HepG2 (cell line): ENCODE results near the gene CARMIL3. TPM values are rescaled to one million over a fixed set of nuclear protein-coding genes. Genes with fewer than 3 reads are reported as not detected.

Experiments
- EP300 ChIP-seq, 3 experiments: sonication (generic) in 1 of 3; formaldehyde crosslinking in 1 of 3; IDR thresholded peaks; 2 replicates each; pipeline versions ENCODE4 v1.5.1 to v1.6.1; 2011 to 2020; ENCODE audit warnings: low read depth in 2 of 3, low read length in 2 of 3, borderline replicate concordance in 1 of 3, improper control_type of control experiment in 1 of 3, mild to moderate bottlenecking in 1 of 3, missing genetic modification reagents in 1 of 3, moderate library complexity in 1 of 3
- HBP1 ChIP-seq: IDR thresholded peaks from 2 replicates; pipeline ENCODE4 v1.6.1; 2016; ENCODE audit warnings: low read depth, control low read depth
- HIVEP1 ChIP-seq: sonication (generic); formaldehyde crosslinking; IDR thresholded peaks from 2 replicates; pipeline ENCODE4 v1.4.0; 2020; ENCODE audit warnings: mild to moderate bottlenecking, missing genetic modification reagents
- KLF12 ChIP-seq: sonication (generic); formaldehyde crosslinking; IDR thresholded peaks from 2 replicates; pipeline ENCODE4 v1.4.0; 2020; ENCODE audit warnings: missing genetic modification reagents, borderline replicate concordance
- MED1 ChIP-seq: sonication (generic); formaldehyde crosslinking; IDR thresholded peaks from 2 replicates; pipeline ENCODE4 v1.4.0; 2020; ENCODE audit warnings: missing genetic modification reagents
- NFAT5 ChIP-seq: sonication (generic); formaldehyde crosslinking; IDR thresholded peaks from 2 replicates; pipeline ENCODE4 v1.4.0; 2020; ENCODE audit warnings: missing genetic modification reagents
- REXO4 ChIP-seq: sonication (generic); formaldehyde crosslinking; IDR thresholded peaks from 2 replicates; pipeline ENCODE4 v1.8.0; 2022; ENCODE audit warnings: missing genetic modification reagents, mild to moderate bottlenecking, borderline replicate concordance
- TAF15 ChIP-seq: fragments of 200-400 bp; formaldehyde crosslinking; IDR thresholded peaks from one replicate; pipeline ENCODE4 v1.6.1; 2018; ENCODE audit warnings: mild to moderate bottlenecking, low read depth, low read length; ENCODE audit not compliant: poor library complexity, severe bottlenecking
- ZNF350 ChIP-seq: sonication (generic); formaldehyde crosslinking; IDR thresholded peaks from 2 replicates; pipeline ENCODE4 v1.4.0; 2020; ENCODE audit warnings: mild to moderate bottlenecking, low read depth, missing genetic modification reagents, borderline replicate concordance
- ZNF441 ChIP-seq: sonication (generic); formaldehyde crosslinking; IDR thresholded peaks from 2 replicates; pipeline ENCODE4 v1.7.0; 2021; ENCODE audit warnings: missing genetic modification reagents, borderline replicate concordance
- ZNF589 ChIP-seq: sonication (generic); formaldehyde crosslinking; conservative IDR thresholded peaks from 2 replicates; pipeline ENCODE4 v1.8.0; 2022; ENCODE audit warnings: mild to moderate bottlenecking, moderate library complexity, missing genetic modification reagents
- ZNF83 ChIP-seq: sonication (generic); formaldehyde crosslinking; IDR thresholded peaks from 2 replicates; pipeline ENCODE4 v1.4.0; 2020; ENCODE audit warnings: missing genetic modification reagents, mild to moderate bottlenecking, borderline replicate concordance
- polyA plus RNA-seq, 8 experiments: library from polyadenylated mRNA; depleted of rRNA in 3 of 8; stranded (reverse) in 7 of 8; unstranded in 1 of 8; fragments of >200 nt; fragmentation: Illumina TruSeq in 4 of 8; extraction: Trizol in 4 of 8; gene quantifications; 2 replicates each; pipeline versions ENCODE4 v1.2.1 to v1.2.3, GENCODE V29; 2011 to 2016; ENCODE audit warnings: low read depth in 4 of 8, missing spikeins in 1 of 8, mixed read lengths in 1 of 8; ENCODE audit not compliant: insufficient read depth in 1 of 8
- total RNA-seq, 5 experiments: library from RNA; depleted of rRNA; stranded (reverse); fragments of >200 nt; fragmentation: Illumina TruSeq; extraction: Trizol; gene quantifications; 2 replicates each; pipeline ENCODE4 v1.2.3, GENCODE V29; 2016; ENCODE audit warnings: low read depth in 1 of 5
- TF ChIP-seq, protein P1 (sequence below): sonication (generic); formaldehyde crosslinking; IDR thresholded peaks from 2 replicates; pipeline ENCODE4 v1.5.1; 2020; ENCODE audit warnings: missing genetic modification reagents, mild to moderate bottlenecking, borderline replicate concordance
- TF ChIP-seq, protein P2 (sequence below): sonication (generic); formaldehyde crosslinking; conservative IDR thresholded peaks from 2 replicates; pipeline ENCODE4 v1.8.0; 2022; ENCODE audit warnings: low read depth, missing genetic modification reagents

The CARMIL3 gene
- total and polyA plus RNA-seq, 2 of the 13 experiments (the other 11 are each of a cell fraction or from before 2014, with no cell fraction given): 0.27 to 0.55 TPM

- no peak for TF ChIP-seq EP300 (IDR thresholded peaks at IDR 0.05; ENCODE audit: low read depth in 2 of 2, low read length in 2 of 2)
- TF ChIP-seq EP300 (CRISPR knock-in tag; IDR thresholded peaks at IDR 0.05; ENCODE audit: borderline replicate concordance): no peak
- no peak for TF ChIP-seq TAF15
- TF ChIP-seq ZNF83 (CRISPR knock-in tag): no peak; the same call in 1 of the 2 replicates
- TF ChIP-seq REXO4 (CRISPR knock-in tag): 0 out of 2 replicates have a peak, but pooled peaks have one; percentile 68
- TF ChIP-seq HBP1 (CRISPR knock-in tag): no peak
- no peak; the same call in 1 of the 2 replicates for TF ChIP-seq HIVEP1 (CRISPR knock-in tag)
- TF ChIP-seq, protein P1, sequence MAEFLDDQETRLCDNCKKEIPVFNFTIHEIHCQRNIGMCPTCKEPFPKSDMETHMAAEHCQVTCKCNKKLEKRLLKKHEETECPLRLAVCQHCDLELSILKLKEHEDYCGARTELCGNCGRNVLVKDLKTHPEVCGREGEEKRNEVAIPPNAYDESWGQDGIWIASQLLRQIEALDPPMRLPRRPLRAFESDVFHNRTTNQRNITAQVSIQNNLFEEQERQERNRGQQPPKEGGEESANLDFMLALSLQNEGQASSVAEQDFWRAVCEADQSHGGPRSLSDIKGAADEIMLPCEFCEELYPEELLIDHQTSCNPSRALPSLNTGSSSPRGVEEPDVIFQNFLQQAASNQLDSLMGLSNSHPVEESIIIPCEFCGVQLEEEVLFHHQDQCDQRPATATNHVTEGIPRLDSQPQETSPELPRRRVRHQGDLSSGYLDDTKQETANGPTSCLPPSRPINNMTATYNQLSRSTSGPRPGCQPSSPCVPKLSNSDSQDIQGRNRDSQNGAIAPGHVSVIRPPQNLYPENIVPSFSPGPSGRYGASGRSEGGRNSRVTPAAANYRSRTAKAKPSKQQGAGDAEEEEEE (CRISPR knock-in tag): no peak
- peak; percentile 26 for TF ChIP-seq ZNF350 (CRISPR knock-in tag)
- TF ChIP-seq ZNF589: no peak; the same call in 1 of the 2 replicates
- TF ChIP-seq ZNF441 (CRISPR knock-in tag): 0 out of 2 replicates have a peak, but pooled peaks have one; percentile 20
- TF ChIP-seq, protein P2, sequence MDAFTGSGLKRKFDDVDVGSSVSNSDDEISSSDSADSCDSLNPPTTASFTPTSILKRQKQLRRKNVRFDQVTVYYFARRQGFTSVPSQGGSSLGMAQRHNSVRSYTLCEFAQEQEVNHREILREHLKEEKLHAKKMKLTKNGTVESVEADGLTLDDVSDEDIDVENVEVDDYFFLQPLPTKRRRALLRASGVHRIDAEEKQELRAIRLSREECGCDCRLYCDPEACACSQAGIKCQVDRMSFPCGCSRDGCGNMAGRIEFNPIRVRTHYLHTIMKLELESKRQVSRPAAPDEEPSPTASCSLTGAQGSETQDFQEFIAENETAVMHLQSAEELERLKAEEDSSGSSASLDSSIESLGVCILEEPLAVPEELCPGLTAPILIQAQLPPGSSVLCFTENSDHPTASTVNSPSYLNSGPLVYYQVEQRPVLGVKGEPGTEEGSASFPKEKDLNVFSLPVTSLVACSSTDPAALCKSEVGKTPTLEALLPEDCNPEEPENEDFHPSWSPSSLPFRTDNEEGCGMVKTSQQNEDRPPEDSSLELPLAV (CRISPR knock-in tag): no peak
- 0 out of 2 replicates have a peak, but pooled peaks have one; percentile 51 for TF ChIP-seq NFAT5 (CRISPR knock-in tag)
- no peak for TF ChIP-seq KLF12
- no peak for TF ChIP-seq MED1
These were observed 1.1 kb downstream of the CARMIL3 start (continued) for GRCh38 chr14:24052656-24053547.
